ENCODE data around the gene ADARB1. TPM values are rescaled to one million over a fixed set of nuclear protein-coding genes. Genes with fewer than 3 reads are reported as not detected.

Gene ADARB1, protein sequence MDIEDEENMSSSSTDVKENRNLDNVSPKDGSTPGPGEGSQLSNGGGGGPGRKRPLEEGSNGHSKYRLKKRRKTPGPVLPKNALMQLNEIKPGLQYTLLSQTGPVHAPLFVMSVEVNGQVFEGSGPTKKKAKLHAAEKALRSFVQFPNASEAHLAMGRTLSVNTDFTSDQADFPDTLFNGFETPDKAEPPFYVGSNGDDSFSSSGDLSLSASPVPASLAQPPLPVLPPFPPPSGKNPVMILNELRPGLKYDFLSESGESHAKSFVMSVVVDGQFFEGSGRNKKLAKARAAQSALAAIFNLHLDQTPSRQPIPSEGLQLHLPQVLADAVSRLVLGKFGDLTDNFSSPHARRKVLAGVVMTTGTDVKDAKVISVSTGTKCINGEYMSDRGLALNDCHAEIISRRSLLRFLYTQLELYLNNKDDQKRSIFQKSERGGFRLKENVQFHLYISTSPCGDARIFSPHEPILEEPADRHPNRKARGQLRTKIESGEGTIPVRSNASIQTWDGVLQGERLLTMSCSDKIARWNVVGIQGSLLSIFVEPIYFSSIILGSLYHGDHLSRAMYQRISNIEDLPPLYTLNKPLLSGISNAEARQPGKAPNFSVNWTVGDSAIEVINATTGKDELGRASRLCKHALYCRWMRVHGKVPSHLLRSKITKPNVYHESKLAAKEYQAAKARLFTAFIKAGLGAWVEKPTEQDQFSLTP
- total RNA-seq: 32.6 TPM

DNA sequence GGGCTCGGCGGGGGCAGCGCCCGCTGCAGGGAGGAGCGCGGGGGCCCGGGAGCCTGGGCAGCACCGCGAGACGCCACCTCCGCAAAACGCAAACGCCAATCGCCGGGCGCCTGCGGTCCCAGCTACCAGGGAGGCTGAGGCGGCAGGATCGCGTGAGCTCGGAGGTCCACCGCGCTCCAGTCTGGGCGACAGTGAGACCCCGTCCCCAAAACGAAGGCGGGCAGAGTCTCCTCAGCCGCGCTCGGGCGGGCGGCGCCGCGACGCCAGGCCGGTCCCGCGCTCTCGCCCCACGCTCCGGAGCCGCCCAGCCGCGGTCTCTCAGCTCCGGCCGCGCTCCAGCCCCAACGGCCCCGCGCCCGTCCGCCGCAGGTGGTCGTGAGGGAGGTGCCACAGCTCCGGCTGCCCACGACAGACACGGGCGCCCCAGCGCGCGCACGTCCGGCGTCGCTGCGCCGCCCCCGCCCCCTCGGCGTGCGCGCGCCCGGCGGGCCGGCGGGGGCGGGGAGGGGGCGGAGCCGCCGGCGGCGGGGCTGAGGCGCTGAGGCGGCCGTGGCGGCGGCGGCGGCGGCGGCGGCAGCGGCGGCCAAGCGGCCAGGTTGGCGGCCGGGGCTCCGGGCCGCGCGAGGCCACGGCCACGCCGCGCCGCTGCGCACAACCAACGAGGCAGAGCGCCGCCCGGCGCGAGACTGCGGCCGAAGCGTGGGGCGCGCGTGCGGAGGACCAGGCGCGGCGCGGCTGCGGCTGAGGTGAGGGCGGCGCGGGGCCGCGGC lies at the start of gene ADARB1:
ADARB1 (plus strand) TSS at position 533 of the 770 bp plus-strand sequence. CDS start 97,077 bp downstream, outside the sequence.

Other genes with a start within 250 kb of the ADARB1 start
- gene PTTG1IP, start 200.9 kb upstream of the ADARB1 start, total RNA-seq: 68.5 TPM
- 8.5 TPM for gene ITGB2, start 153.7 kb upstream of the ADARB1 start, total RNA-seq
- gene SLX9, start 134.6 kb upstream of the ADARB1 start, total RNA-seq: 7.5 TPM
- gene POFUT2, start 213.3 kb downstream of the ADARB1 start, total RNA-seq: 20.3 TPM